H9 (cell line): ENCODE data around the gene DNAI7. TPM values are rescaled to one million over a fixed set of nuclear protein-coding genes. Genes with fewer than 3 reads are reported as not detected.

Experiments used
- DNase-seq: peaks from one replicate; pipeline ENCODE4 v3.0.0-alpha.2; 2017
- H2AFZ ChIP-seq: one replicate; pipeline ENCODE4 v1.6.1; 2013; ENCODE audit warnings: mild to moderate bottlenecking, low read length, control low read depth, moderate library complexity
- H2AK5ac ChIP-seq: 2 replicates; pipeline ENCODE4 v1.6.1; 2013; ENCODE audit warnings: low read length, control low read depth, mixed read lengths; ENCODE audit not compliant: insufficient read length
- H2BK120ac ChIP-seq: one replicate; pipeline ENCODE4 v1.6.1; 2013; ENCODE audit warnings: low read depth, mild to moderate bottlenecking, low read length, control low read depth, inconsistent platforms; ENCODE audit not compliant: poor library complexity, severe bottlenecking
- H2BK12ac ChIP-seq: 2 replicates; pipeline ENCODE4 v1.6.1; 2013; ENCODE audit warnings: low read length, control low read depth, mixed read lengths, low read depth; ENCODE audit not compliant: insufficient read length
- H2BK15ac ChIP-seq: 2 replicates; pipeline ENCODE4 v1.6.1; 2013; ENCODE audit warnings: low read depth, low read length, control low read depth
- H2BK20ac ChIP-seq: one replicate; pipeline ENCODE4 v1.6.1; 2013; ENCODE audit warnings: low read depth, mild to moderate bottlenecking, low read length, control low read depth, inconsistent platforms; ENCODE audit not compliant: poor library complexity, severe bottlenecking
- H2BK5ac ChIP-seq: 2 replicates; pipeline ENCODE4 v1.6.1; 2013; ENCODE audit warnings: low read length, control low read depth, mixed read lengths; ENCODE audit not compliant: insufficient read length
- H3K14ac ChIP-seq: 2 replicates; pipeline ENCODE4 v1.6.1; 2013; ENCODE audit warnings: low read length, control low read depth; ENCODE audit not compliant: insufficient read depth
- H3K18ac ChIP-seq: 2 replicates; pipeline ENCODE4 v1.6.1; 2013; ENCODE audit warnings: low read depth, mild to moderate bottlenecking, mixed read lengths, low read length, control low read depth; ENCODE audit not compliant: insufficient read length
- H3K23ac ChIP-seq: 2 replicates; pipeline ENCODE4 v1.6.1; 2013; ENCODE audit warnings: low read length, control low read depth, mixed read lengths, low read depth; ENCODE audit not compliant: insufficient read length
- H3K23me2 ChIP-seq: 2 replicates; pipeline ENCODE4 v1.6.1; 2013; ENCODE audit warnings: low read depth, mild to moderate bottlenecking, mixed read lengths, low read length, control low read depth; ENCODE audit not compliant: insufficient read length, poor library complexity, severe bottlenecking
- H3K27ac ChIP-seq: 2 replicates; pipeline ENCODE4 v1.5.1; 2013; ENCODE audit warnings: low read length, control low read depth, mixed read lengths, low read depth; ENCODE audit not compliant: insufficient read length
- H3K27me3 ChIP-seq: 2 replicates; pipeline ENCODE4 v1.6.1; 2013; ENCODE audit warnings: low read length, control low read depth, inconsistent platforms; ENCODE audit not compliant: insufficient read depth
- H3K4ac ChIP-seq: 2 replicates; pipeline ENCODE4 v1.6.1; 2013; ENCODE audit warnings: low read depth, mild to moderate bottlenecking, control low read depth, inconsistent platforms, low read length, moderate library complexity
- H3K4me1 ChIP-seq: 2 replicates; pipeline ENCODE4 v1.6.1; 2013; ENCODE audit warnings: low read length, control low read depth, inconsistent platforms; ENCODE audit not compliant: insufficient read depth
- H3K4me2 ChIP-seq: 2 replicates; pipeline ENCODE4 v1.6.1; 2013; ENCODE audit warnings: low read length, control low read depth, mixed read lengths; ENCODE audit not compliant: insufficient read length, insufficient read depth
- H3K56ac ChIP-seq: 2 replicates; pipeline ENCODE4 v1.6.1; 2013; ENCODE audit warnings: low read depth, mild to moderate bottlenecking, mixed read lengths, low read length, control low read depth; ENCODE audit not compliant: insufficient read length
- H3K79me1 ChIP-seq: 2 replicates; pipeline ENCODE4 v1.6.1; 2013; ENCODE audit warnings: low read depth, mild to moderate bottlenecking, moderate library complexity, low read length, control low read depth, inconsistent platforms; ENCODE audit not compliant: insufficient read depth, poor library complexity, severe bottlenecking
- H3K79me2 ChIP-seq: 2 replicates; pipeline ENCODE4 v1.6.1; 2013; ENCODE audit warnings: low read length, control low read depth, inconsistent platforms; ENCODE audit not compliant: insufficient read depth
- H3K9ac ChIP-seq: 2 replicates; pipeline ENCODE4 v1.6.1; 2013; ENCODE audit warnings: low read length, control low read depth, mixed read lengths; ENCODE audit not compliant: insufficient read length; ENCODE audit errors: extremely low read depth
- H3K9me3 ChIP-seq: one replicate; pipeline ENCODE4 v1.6.1; 2013; ENCODE audit warnings: low read depth, low read length, inconsistent platforms; ENCODE audit not compliant: control insufficient read depth
- H3T11ph ChIP-seq: one replicate; pipeline ENCODE4 v1.6.1; 2013; ENCODE audit warnings: mild to moderate bottlenecking, low read length, control low read depth, inconsistent platforms
- H4K20me1 ChIP-seq: one replicate; pipeline ENCODE4 v1.6.1; 2013; ENCODE audit not compliant: control insufficient read depth, insufficient read length, insufficient read depth
- H4K5ac ChIP-seq: 2 replicates; pipeline ENCODE4 v1.6.1; 2013; ENCODE audit warnings: low read depth, mild to moderate bottlenecking, mixed read lengths, low read length, control low read depth; ENCODE audit not compliant: insufficient read length
- H4K8ac ChIP-seq: replicated peaks from 2 replicates; pipeline ENCODE4 v1.6.1; 2013; ENCODE audit warnings: low read length, control low read depth, mixed read lengths, low read depth; ENCODE audit not compliant: insufficient read length
- H4K91ac ChIP-seq: 2 replicates; pipeline ENCODE4 v1.6.1; 2013; ENCODE audit warnings: low read depth, mild to moderate bottlenecking, moderate library complexity, mixed read lengths, low read length, control low read depth; ENCODE audit not compliant: insufficient read length
- H3K27ac Mint-ChIP-seq, 3 experiments: 2 replicates in 2 of 3; 3 replicates in 1 of 3; pipeline ENCODE4 v1.8.0; 2020 to 2021; ENCODE audit warnings: mixed read lengths in 3 of 3, mild to moderate bottlenecking in 1 of 3, moderate library complexity in 1 of 3
- H3K27me3 Mint-ChIP-seq: 2 replicates; pipeline ENCODE4 v1.8.0; 2021; ENCODE audit warnings: low read depth, mild to moderate bottlenecking, moderate library complexity, mixed read lengths
- H3K36me3 Mint-ChIP-seq, 3 experiments: 2 replicates in 2 of 3; 3 replicates in 1 of 3; pipeline ENCODE4 v1.8.0; 2020 to 2021; ENCODE audit warnings: low read depth in 3 of 3, mixed read lengths in 3 of 3; ENCODE audit not compliant: insufficient read depth in 1 of 3
- H3K4me1 Mint-ChIP-seq, 2 experiments: 2 replicates each; pipeline ENCODE4 v1.8.0; 2020; ENCODE audit warnings: mixed read lengths in 2 of 2
- H3K4me3 Mint-ChIP-seq, 2 experiments: 2 replicates in 1 of 2; 3 replicates in 1 of 2; pipeline ENCODE4 v1.8.0; 2020 to 2021; ENCODE audit warnings: mild to moderate bottlenecking in 2 of 2, mixed read lengths in 2 of 2, moderate library complexity in 1 of 2
- H3K9me3 Mint-ChIP-seq, 2 experiments: 2 replicates in 1 of 2; 3 replicates in 1 of 2; pipeline ENCODE4 v1.8.0; 2020; ENCODE audit warnings: mild to moderate bottlenecking in 2 of 2, mixed read lengths in 2 of 2, moderate library complexity in 1 of 2
- total RNA-seq: library from RNA; stranded (reverse); gene quantifications from 2 replicates; pipeline ENCODE4 v1.2.1, GENCODE V29; 2021
- TF ChIP-seq, protein P1 (sequence below): fragments of 200-600 bp; sonication (generic); conservative IDR thresholded peaks from 3 replicates; pipeline ENCODE4 v1.8.0; 2021; ENCODE audit warnings: antibody characterized with exemption, mild to moderate bottlenecking

Gene DNAI7
- total RNA-seq, 1 experiment from 2014 or later = not detected

DNA sequence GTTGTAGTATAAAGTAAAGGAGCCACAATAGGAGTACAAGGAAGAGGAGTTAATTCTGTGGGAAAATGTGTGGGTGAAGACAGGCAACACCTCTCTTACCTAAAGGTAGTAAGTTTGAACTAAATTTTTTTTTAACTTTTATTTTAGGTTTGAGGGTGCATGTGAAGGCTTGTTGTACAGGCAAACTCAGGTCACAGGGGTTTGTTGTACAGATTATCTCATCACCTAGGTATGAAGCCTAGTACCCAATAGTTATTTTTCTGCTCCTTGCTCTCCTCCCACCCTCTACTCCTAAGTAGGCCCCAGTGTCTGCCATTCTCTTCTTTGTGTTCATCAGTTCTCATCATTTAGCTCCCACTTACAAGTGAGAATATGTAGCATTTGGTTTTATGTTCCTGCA lies 70.5 kb downstream of the DNAI7 start:
- Histone ChIP-seq H3T11ph (no peak overlapping the region), H2AK5ac (no peak overlapping the region), H3K27ac (no peak overlapping the region), H3K18ac (no peak overlapping the region), H3K9ac (no peak overlapping the region), H4K91ac (no peak overlapping the region), H3K23ac (no peak overlapping the region), H3K4me1 (no peaks in the 10 kb centered on the region), H2BK15ac (no peak overlapping the region), H3K27me3 (no peaks in the 10 kb centered on the region), H2BK12ac (no peak overlapping the region), H3K23me2 (no peaks in the 10 kb centered on the region), H3K9me3 (no peaks in the 10 kb centered on the region), H3K4ac (no peak overlapping the region), H2BK5ac (no peak overlapping the region), H3K14ac (no peak overlapping the region), H3K79me1 (no peaks in the 10 kb centered on the region), H2BK20ac (no peak overlapping the region), H2AFZ (no peak overlapping the region), H4K20me1 (no peaks in the 10 kb centered on the region), H3K56ac (no peak overlapping the region), H2BK120ac (no peak overlapping the region), H3K79me2 (no peaks in the 10 kb centered on the region), H3K4me2 (no peak overlapping the region), H4K8ac (no peak overlapping the region), H4K5ac (no peak overlapping the region)
- TF ChIP-seq, protein P1, sequence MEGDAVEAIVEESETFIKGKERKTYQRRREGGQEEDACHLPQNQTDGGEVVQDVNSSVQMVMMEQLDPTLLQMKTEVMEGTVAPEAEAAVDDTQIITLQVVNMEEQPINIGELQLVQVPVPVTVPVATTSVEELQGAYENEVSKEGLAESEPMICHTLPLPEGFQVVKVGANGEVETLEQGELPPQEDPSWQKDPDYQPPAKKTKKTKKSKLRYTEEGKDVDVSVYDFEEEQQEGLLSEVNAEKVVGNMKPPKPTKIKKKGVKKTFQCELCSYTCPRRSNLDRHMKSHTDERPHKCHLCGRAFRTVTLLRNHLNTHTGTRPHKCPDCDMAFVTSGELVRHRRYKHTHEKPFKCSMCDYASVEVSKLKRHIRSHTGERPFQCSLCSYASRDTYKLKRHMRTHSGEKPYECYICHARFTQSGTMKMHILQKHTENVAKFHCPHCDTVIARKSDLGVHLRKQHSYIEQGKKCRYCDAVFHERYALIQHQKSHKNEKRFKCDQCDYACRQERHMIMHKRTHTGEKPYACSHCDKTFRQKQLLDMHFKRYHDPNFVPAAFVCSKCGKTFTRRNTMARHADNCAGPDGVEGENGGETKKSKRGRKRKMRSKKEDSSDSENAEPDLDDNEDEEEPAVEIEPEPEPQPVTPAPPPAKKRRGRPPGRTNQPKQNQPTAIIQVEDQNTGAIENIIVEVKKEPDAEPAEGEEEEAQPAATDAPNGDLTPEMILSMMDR = no peak
- H3K4me1 Mint-ChIP-seq = peaks cover 9 to 12% of the 10 kb centered on the region in 2 experiments
- H3K27me3 Mint-ChIP-seq = no peaks in the 10 kb centered on the region
- no peak for DNase-seq
- no peak overlapping the region for H3K27ac Mint-ChIP-seq
- H3K36me3 Mint-ChIP-seq = no peaks in the 10 kb centered on the region
- H3K9me3 Mint-ChIP-seq = no peaks in the 10 kb centered on the region
- H3K4me3 Mint-ChIP-seq = no peak overlapping the region
